ENCODE data around the gene SP1.

SP1 gene

DNA sequence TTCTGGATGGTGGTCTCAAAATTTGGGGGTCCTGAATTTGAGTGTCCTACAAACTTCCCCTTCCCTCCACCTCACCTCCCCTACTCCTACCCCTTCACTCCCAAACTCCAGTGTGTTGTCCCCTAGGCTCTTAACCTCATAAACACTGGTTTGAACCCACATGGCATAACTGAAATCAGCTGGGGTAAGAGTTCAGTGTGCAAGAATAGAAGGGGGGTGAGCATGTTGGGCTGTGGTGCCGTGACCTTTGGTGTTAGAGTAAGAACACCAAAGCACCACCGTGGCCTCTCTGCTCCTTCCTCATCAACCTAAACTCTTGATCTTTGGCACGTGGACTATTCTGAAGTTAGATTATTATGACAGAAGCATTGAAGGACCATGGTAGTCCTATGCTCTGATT, 83.0 kb downstream of the SP1 start:
- no peak overlapping the region for H3K4me3 ChIP-seq (ENCODE audit: control insufficient read depth, low read depth, low read length)
- TF ChIP-seq, protein P1, sequence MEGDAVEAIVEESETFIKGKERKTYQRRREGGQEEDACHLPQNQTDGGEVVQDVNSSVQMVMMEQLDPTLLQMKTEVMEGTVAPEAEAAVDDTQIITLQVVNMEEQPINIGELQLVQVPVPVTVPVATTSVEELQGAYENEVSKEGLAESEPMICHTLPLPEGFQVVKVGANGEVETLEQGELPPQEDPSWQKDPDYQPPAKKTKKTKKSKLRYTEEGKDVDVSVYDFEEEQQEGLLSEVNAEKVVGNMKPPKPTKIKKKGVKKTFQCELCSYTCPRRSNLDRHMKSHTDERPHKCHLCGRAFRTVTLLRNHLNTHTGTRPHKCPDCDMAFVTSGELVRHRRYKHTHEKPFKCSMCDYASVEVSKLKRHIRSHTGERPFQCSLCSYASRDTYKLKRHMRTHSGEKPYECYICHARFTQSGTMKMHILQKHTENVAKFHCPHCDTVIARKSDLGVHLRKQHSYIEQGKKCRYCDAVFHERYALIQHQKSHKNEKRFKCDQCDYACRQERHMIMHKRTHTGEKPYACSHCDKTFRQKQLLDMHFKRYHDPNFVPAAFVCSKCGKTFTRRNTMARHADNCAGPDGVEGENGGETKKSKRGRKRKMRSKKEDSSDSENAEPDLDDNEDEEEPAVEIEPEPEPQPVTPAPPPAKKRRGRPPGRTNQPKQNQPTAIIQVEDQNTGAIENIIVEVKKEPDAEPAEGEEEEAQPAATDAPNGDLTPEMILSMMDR (conservative IDR thresholded peaks at IDR 0.05; ENCODE audit: control insufficient read depth, insufficient read depth, low read depth, low read length) = no peak
- no peak for DNase-seq (ENCODE audit: low read depth)

DNA sequence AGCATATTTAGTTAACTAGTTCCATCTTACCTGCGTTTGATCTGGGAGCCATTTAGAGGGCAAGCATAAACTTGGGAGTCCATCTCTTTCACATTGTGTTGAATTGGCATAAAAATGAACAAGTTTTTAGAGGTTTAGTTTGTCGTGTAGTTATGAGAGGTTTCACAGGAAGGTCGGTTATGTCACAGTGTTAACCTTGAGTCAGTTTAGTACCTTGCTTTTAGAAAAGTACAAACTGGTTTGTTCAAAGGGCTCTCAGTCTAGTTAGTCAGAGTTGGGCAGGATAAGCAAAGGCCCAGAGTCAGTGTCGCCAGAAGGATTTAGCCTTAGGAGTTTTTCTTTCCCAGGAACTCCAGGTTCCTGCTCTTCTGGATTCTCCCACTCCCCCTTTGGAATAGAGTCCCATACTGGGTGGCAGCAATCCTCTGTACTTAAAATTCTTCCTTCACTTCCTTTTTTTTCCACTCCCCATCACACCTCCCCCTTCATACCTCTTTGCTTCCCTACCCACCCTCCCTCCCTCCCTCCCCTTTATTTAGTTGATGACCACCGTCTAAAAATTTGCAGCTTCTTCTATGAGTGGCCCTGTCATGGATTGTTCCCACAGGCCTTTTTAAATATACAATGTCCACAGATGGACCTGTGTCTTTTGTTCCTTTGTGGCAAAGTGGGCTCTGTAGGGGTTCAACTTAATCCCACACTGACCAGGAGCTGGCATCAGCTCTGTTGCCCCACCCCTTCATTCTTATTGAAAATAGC, 84.0 kb downstream of the SP1 start:
- H3K4me3 ChIP-seq (ENCODE audit: control insufficient read depth, low read depth, low read length) = no peak overlapping the region
- TF ChIP-seq, protein P1 (conservative IDR thresholded peaks at IDR 0.05; ENCODE audit: control insufficient read depth, insufficient read depth, low read depth, low read length) = no peak
- DNase-seq (ENCODE audit: low read depth) = no peak

DNA sequence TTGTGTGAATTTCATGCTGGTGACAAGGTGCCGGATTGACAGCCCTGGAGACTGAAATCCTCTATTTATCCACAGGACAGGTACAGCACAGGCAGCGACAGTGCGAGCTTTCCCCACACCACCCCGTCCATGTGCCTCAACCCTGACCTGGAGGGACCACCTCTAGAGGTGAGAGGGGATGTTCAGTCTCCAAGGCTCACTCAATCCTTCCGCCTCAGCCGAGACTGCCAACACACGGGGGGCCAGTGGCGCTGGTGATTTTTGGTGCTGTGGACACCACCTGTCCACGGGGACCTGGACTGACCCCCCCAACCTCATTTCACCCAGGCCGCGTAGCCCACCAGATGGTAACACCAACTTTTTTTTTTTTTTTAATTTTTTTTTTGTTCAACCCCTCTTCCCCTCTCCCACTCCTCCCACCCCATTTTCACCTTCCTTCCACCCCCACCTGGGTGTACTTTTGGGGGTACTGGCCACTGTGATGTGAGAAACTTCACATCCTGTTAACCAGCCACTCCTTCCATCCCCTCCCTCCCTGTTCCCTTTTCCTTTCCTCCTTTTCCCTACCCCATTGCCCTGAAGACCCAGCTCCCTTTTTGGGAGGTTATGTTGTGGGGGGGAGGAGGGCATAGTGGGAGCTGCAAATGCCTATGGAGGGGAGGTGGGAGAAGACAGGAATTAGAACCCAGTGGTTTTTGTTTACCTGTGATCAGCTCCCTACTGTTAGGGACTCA, 84.9 kb downstream of the SP1 start:
- DNase-seq (ENCODE audit: low read depth) = no peak
- no peak overlapping the region for H3K4me3 ChIP-seq (ENCODE audit: control insufficient read depth, low read depth, low read length)
- TF ChIP-seq, protein P1 (conservative IDR thresholded peaks at IDR 0.05; ENCODE audit: control insufficient read depth, insufficient read depth, low read depth, low read length) = no peak

DNA sequence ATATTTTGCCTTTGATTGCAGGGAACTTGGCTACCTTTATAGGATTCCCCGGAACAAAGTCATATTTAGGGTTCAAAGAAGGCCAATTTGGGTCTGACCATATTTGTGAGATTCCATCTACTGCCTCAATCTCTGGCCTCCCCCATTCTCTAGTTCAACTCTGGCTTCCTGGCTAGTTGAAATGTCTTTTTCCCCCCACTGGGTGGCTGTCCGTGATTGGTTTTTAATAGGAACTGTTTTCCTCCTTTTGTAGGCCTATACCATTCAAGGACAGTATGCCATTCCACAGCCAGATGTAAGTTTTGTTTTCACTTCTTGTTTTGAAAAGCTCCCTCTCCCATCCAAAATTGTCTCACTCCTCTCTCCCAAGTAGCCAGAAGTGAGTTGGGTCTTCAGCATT, 85.7 kb downstream of the SP1 start:
- no peak overlapping the region for H3K4me3 ChIP-seq (ENCODE audit: control insufficient read depth, low read depth, low read length)
- TF ChIP-seq, protein P1 (conservative IDR thresholded peaks at IDR 0.05; ENCODE audit: control insufficient read depth, insufficient read depth, low read depth, low read length) = no peak
- no peak for DNase-seq (ENCODE audit: low read depth)
